Measurements from ENCODE around the gene HTRA1.

- TF ChIP-seq CTCF (conservative IDR thresholded peaks at IDR 0.05; ENCODE audit: low read depth, low read length) (no peak), EZH2 (IDR thresholded peaks at IDR 0.05; ENCODE audit: borderline replicate concordance, low read depth, low read length, poor library complexity, severe bottlenecking) (no peak)
These were observed 18.9 kb downstream of the HTRA1 start for GRCh38 chr10:122480146-122480833.
